Measurements from ENCODE around the gene BNC2.

Gene BNC2

GRCh38 chr9:16530669-16531642 lies 339.5 kb downstream of the BNC2 start:
- DNase-seq, result no peak

GRCh38 chr9:16527573-16527972 lies 342.9 kb downstream of the BNC2 start:
- DNase-seq, result no peak

- peak; percentile 66 for DNase-seq
These were observed 344.1 kb downstream of the BNC2 start for GRCh38 chr9:16526380-16526779.

- DNase-seq, result no peak
These were observed 345.6 kb downstream of the BNC2 start for GRCh38 chr9:16524823-16525222.

- no peak for DNase-seq
These were observed 346.4 kb downstream of the BNC2 start for GRCh38 chr9:16524078-16524477.

GRCh38 chr9:16521868-16522411 lies 348.5 kb downstream of the BNC2 start:
- peak; percentile 91 for DNase-seq

- DNase-seq, result no peak
These were observed 351.5 kb downstream of the BNC2 start for GRCh38 chr9:16519001-16519400.

- peak; percentile 24 for DNase-seq
These were observed 353.6 kb downstream of the BNC2 start for GRCh38 chr9:16516891-16517290.

- peak; percentile 52 for DNase-seq
These were observed 354.6 kb downstream of the BNC2 start for GRCh38 chr9:16515879-16516301.

GRCh38 chr9:16515207-16515606 lies 355.3 kb downstream of the BNC2 start:
- no peak for DNase-seq

- no peak for DNase-seq
These were observed 356.3 kb downstream of the BNC2 start for GRCh38 chr9:16514131-16514530.

- no peak for DNase-seq
These were observed 358.2 kb downstream of the BNC2 start for GRCh38 chr9:16512281-16512680.

GRCh38 chr9:16510482-16510881 lies 360.0 kb downstream of the BNC2 start:
- no peak for DNase-seq

- peak; percentile 78 for DNase-seq
These were observed 360.5 kb downstream of the BNC2 start for GRCh38 chr9:16509997-16510396.

GRCh38 chr9:16505199-16505598 lies 365.3 kb downstream of the BNC2 start:
- DNase-seq, result peak; percentile 82

GRCh38 chr9:16501726-16502125 lies 368.7 kb downstream of the BNC2 start:
- DNase-seq, result no peak

GRCh38 chr9:16501141-16501540 lies 369.3 kb downstream of the BNC2 start:
- DNase-seq, result peak; percentile 77

GRCh38 chr9:16500386-16500785 lies 370.1 kb downstream of the BNC2 start:
- DNase-seq, result no peak

GRCh38 chr9:16499892-16500291 lies 370.6 kb downstream of the BNC2 start:
- no peak for DNase-seq

GRCh38 chr9:16496908-16497307 lies 373.6 kb downstream of the BNC2 start:
- no peak for DNase-seq

GRCh38 chr9:16487915-16488314 lies 382.6 kb downstream of the BNC2 start:
- DNase-seq, result no peak

GRCh38 chr9:16485575-16486321 lies 384.7 kb downstream of the BNC2 start:
- DNase-seq, result no peak

- DNase-seq, result no peak
These were observed 385.3 kb downstream of the BNC2 start for GRCh38 chr9:16485160-16485559.

- DNase-seq, result no peak
These were observed 385.7 kb downstream of the BNC2 start for GRCh38 chr9:16484744-16485143.

Measured in EL (cell line).